CD4-positive, alpha-beta T cell treated with Interleukin-4 for 1 hour (primary cell): ENCODE data around the gene NR1H2.
A peak's percentile ranks its signal among the peaks of the same experiment; 100 is the strongest.

ENCODE experiments used
- DNase-seq, 2 donors: peaks; one replicate each; pipeline ENCODE4 v3.0.0-alpha.2; 2020 to 2022

NR1H2 gene

GRCh38 chr19:50406156-50406820, 30.0 kb downstream of the NR1H2 start:
- DNase-seq, result no peak

GRCh38 chr19:50406829-50407228, 30.6 kb downstream of the NR1H2 start:
- DNase-seq, result no peak

GRCh38 chr19:50409347-50409746, 33.1 kb downstream of the NR1H2 start:
- DNase-seq, result no peak

GRCh38 chr19:50410109-50410508, 33.9 kb downstream of the NR1H2 start:
- DNase-seq, result no peak

GRCh38 chr19:50412419-50412818, 36.2 kb downstream of the NR1H2 start:
- no peak for DNase-seq

GRCh38 chr19:50413096-50413495, 36.8 kb downstream of the NR1H2 start:
- DNase-seq, result no peak

GRCh38 chr19:50413531-50413930, 37.3 kb downstream of the NR1H2 start:
- no peak for DNase-seq

GRCh38 chr19:50414864-50415660, 38.8 kb downstream of the NR1H2 start:
- DNase-seq, result peak; percentile 77 to 85

- DNase-seq, result peak; percentile 18 to 88
Measured at GRCh38 chr19:50415661-50416033, 39.4 kb downstream of the NR1H2 start.

GRCh38 chr19:50416034-50416977, 40.0 kb downstream of the NR1H2 start:
- no peak for DNase-seq

GRCh38 chr19:50417111-50418081, 41.1 kb downstream of the NR1H2 start:
- DNase-seq, result peak in 1 of 2 donors; percentile 41

GRCh38 chr19:50418176-50419021, 42.1 kb downstream of the NR1H2 start, which contains the start of gene SPIB:
Gene SPIB, plus strand, starts transcription at chr19:50418938. Its CDS starts 25 bp downstream, at chr19:50418963.
- peak in 1 of 2 donors; percentile 60 for DNase-seq

- no peak for DNase-seq
Measured at GRCh38 chr19:50419022-50419579, 42.8 kb downstream of the NR1H2 start.

- DNase-seq, result no peak
Measured at GRCh38 chr19:50419580-50420035, 43.4 kb downstream of the NR1H2 start.

GRCh38 chr19:50420127-50420526, 43.9 kb downstream of the NR1H2 start:
- no peak for DNase-seq

- no peak for DNase-seq
Measured at GRCh38 chr19:50420808-50421207, 44.6 kb downstream of the NR1H2 start.

GRCh38 chr19:50422397-50423278, 46.4 kb downstream of the NR1H2 start:
- DNase-seq, result no peak

- DNase-seq, result no peak
Measured at GRCh38 chr19:50423279-50424113, 47.2 kb downstream of the NR1H2 start.
